Measurements from ENCODE around the gene TTLL10. TPM values are rescaled to one million over a fixed set of nuclear protein-coding genes. Genes with fewer than 3 reads are reported as not detected.

Gene TTLL10
- polyA plus RNA-seq, 1 experiment: not detected

DNA sequence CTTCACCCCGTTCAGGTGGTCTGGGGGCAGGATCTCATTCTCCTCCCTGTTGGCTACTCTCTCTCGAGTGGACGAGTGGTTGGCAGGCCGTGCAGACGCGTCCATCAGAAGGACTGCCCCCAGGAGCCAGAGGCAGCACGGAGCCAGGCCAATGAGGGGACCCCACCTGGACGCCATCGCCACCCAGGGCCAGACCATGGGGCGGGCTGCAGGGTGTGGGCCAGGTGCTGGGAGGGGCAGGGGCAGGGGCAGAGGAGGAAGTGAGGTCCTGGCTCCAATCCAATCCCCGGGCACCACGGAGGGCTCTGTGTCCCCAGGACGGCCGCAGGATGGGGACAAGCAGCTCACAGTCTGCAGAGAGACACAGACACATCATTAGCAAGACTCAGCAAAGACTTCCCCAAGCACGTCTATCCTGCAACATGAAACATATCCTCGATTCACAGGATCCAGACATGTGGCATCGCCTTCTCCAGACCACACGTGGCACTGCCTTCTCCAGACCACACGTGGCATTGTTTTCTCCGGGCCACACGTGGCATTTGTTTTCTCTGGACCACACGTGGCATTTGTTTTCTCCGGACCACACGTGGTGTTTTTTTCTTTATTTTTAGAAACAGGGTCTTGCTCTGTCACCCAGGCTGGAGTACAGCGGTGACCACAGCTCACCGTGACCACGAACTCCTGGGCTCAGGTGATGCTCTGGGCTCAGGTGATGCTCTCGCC is 55.1 kb downstream of the TTLL10 start:
- Histone ChIP-seq H3K27me3 (ENCODE audit: control insufficient read depth, insufficient read depth, low read length) (no peaks in the 10 kb centered on the region), H3K4me3 (ENCODE audit: low read depth, low read length) (no peak overlapping the region), H3K27ac (ENCODE audit: low read depth, low read length) (no peak overlapping the region), H3K9me3 (ENCODE audit: control insufficient read depth, insufficient read depth, low read length) (peaks cover 13% of the 10 kb centered on the region)
- POLR2A ChIA-PET: no interaction called here
- CTCF ChIA-PET: interaction anchor here (1.1 kb wide), 1 partner anchor 107 kb away, joined by 3 read pairs; no protein-coding TSS in a partner anchor
- DNase-seq (ENCODE audit: low read depth, low spot score): no peak
- TF ChIP-seq CTCF (IDR thresholded peaks at IDR 0.05; ENCODE audit: low read depth, low read length): no peak

DNA sequence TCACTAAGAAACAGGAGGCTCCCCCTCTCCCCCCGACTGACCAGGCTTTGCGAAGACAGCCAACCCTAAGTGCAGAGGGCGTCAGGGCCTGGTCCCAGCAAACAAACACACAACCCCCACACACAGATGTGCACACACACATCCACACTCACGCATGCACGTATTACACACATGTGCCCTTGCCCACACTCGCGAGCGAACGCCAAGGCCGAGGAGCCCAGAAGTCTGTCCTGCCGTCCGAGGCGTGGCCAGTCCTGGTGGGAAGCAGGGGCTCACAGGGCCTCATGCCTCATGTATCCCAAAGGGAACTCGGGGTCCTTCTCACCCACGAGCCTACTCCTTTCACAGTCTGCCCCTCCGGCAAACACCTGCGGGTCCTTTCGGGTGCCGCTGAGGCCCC is 56.1 kb downstream of the TTLL10 start:
- DNase-seq (ENCODE audit: low read depth, low spot score): no peak
- TF ChIP-seq CTCF (IDR thresholded peaks at IDR 0.05; ENCODE audit: low read depth, low read length): no peak
- H3K27ac ChIP-seq (ENCODE audit: low read depth, low read length): no peak overlapping the region
- no peaks in the 10 kb centered on the region for H3K27me3 ChIP-seq (ENCODE audit: control insufficient read depth, insufficient read depth, low read length)
- ChIA-PET CTCF (interaction anchor here (1.1 to 2.0 kb wide), 2 partner anchors 107 to 108 kb away, joined by 3 to 15 read pairs; no protein-coding TSS in a partner anchor), POLR2A (no interaction called here)
- H3K4me3 ChIP-seq (ENCODE audit: low read depth, low read length): 0 out of 2 replicates have a peak overlapping the region, but pooled peaks have one; percentile 25
- H3K9me3 ChIP-seq (ENCODE audit: control insufficient read depth, insufficient read depth, low read length): peaks cover 21% of the 10 kb centered on the region

DNA sequence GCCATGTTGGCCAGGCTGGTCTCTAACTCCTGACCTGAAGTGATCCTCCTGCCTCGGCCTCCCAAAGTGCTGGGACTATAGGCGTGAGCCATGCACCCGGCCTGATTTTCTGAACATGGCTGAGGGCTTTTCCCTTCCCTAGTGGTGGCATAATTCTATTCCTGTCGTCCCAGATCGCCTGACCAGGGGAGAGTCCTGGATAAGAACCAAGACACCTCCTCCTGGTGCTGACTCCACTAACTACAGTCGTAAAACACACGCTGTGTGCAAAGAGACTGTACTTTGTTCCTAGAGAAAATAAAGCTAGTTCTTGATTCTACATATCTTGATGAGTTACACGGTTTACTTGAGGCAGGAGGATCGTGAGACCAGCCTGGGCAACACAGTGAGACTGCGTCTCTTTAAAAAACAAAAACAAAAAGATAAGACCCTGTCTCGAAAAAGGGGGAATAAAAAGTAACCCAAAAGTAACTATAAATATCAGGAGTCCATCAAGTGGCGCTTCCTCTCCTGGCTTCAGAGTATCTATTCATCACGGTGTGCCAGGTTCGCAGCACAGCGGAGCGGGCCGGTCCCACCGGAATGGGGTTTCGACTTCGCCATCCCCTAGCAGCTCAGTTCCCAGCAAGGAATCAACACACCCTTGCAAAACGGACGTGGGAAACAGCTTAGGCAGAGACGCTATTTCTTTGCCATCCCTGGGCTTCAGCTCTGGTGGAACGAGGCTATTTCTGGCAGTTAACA is 57.1 kb downstream of the TTLL10 start:
- Histone ChIP-seq H3K4me3 (ENCODE audit: low read depth, low read length) (peak overlapping the region; percentile 91), H3K9me3 (ENCODE audit: control insufficient read depth, insufficient read depth, low read length) (peaks cover 21% of the 10 kb centered on the region), H3K27me3 (ENCODE audit: control insufficient read depth, insufficient read depth, low read length) (no peaks in the 10 kb centered on the region), H3K27ac (ENCODE audit: low read depth, low read length) (peak overlapping the region; percentile 78)
- peak; percentile 45 for TF ChIP-seq CTCF (IDR thresholded peaks at IDR 0.05; ENCODE audit: low read depth, low read length)
- no peak for DNase-seq (ENCODE audit: low read depth, low spot score)
- POLR2A ChIA-PET: interaction anchor here (1.0 kb wide), 1 partner anchor 43 kb away, joined by 4 read pairs; the partner anchor contains the start of gene UBE2J2
- CTCF ChIA-PET: interaction anchor here (0.7 to 2.0 kb wide), 4 partner anchors 15 to 108 kb away, joined by 3 to 15 read pairs (median 4); no protein-coding TSS in a partner anchor

GRCh38 chr1:1231400-1232207 is 57.9 kb downstream of the TTLL10 start, which contains the start of gene SDF4:
Gene SDF4, minus strand, starts transcription at chr1:1232001. Its CDS starts 3,229 bp downstream, at chr1:1228772.
- ChIA-PET POLR2A (interaction anchor here (1.0 kb wide), 1 partner anchor 42 kb away, joined by 4 read pairs; the partner anchor contains the start of gene UBE2J2), CTCF (interaction anchor here (0.7 to 2.0 kb wide), 4 partner anchors 16 to 109 kb away, joined by 3 to 15 read pairs (median 4); no protein-coding TSS in a partner anchor)
- Histone ChIP-seq H3K4me3 (ENCODE audit: low read depth, low read length) (peak within 1 kb of the TSS; percentile 91), H3K27ac (ENCODE audit: low read depth, low read length) (peak within 1 kb of the TSS; percentile 78), H3K9me3 (ENCODE audit: control insufficient read depth, insufficient read depth, low read length) (peaks cover 21% of the 10 kb centered on the region), H3K27me3 (ENCODE audit: control insufficient read depth, insufficient read depth, low read length) (no peaks in the 10 kb centered on the region)
- TF ChIP-seq CTCF (IDR thresholded peaks at IDR 0.05; ENCODE audit: low read depth, low read length): no peak
- DNase-seq (ENCODE audit: low read depth, low spot score): peak; percentile 90
